IMR-90 (cell line): ENCODE data around the gene TMEM121B.

Source experiments
- CTCF ChIP-seq: conservative IDR thresholded peaks from 2 replicates; pipeline ENCODE4 v1.5.1; 2012; ENCODE audit warnings: mild to moderate bottlenecking, low read depth, low read length, improper control_type of control experiment
- MAFK ChIP-seq: IDR thresholded peaks from 2 replicates; pipeline ENCODE4 v1.6.1; 2012; ENCODE audit warnings: low read depth, low read length, improper control_type of control experiment

- TF ChIP-seq CTCF (peak; percentile 27; the same call in 1 of the 2 replicates), MAFK (no peak)
Observed at GRCh38 chr22:17095538-17095937, 25.6 kb downstream of the TMEM121B start.
